ENCODE measurements around the gene CLDN3. TPM values are rescaled to one million over a fixed set of nuclear protein-coding genes. Genes with fewer than 3 reads are reported as not detected.
A peak's percentile ranks its signal among the peaks of the same experiment; 100 is the strongest.

The CLDN3 gene
- total and polyA plus RNA-seq, 11 donors = 0.10 TPM; not detected in 10

DNA sequence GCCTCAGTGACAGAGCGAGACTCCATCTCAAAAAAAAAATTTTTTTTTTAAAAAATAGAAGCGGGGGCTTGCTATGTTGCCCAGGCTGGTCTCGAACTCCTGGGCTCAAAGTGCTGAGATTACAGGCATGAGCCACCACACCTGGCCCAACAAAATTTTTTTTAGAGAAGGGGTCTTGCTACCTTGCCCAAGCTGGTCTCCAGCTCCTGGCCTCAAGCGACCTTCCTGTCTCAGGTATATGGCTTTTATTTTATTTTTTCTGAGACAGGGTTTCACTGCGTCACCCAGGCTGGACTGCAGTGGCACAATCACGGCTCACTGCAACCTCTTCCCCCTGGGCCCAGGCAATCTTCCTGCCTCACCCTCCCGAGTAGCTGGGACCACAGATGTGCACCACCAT, 29.9 kb downstream of the CLDN3 start:
- WGBS, 4 donors = 84 to 90% (median 87%) methylated on average over 7 of the region's 7 CpGs
- Histone ChIP-seq H3K27me3 (no peaks in the 10 kb centered on the region), H3K27ac (no peak overlapping the region), H3K4me3 (no peak overlapping the region), H3K4me1 (peaks cover 0 to 29% (median 12%) of the 10 kb centered on the region in 12 donors), H3K9me3 (no peaks in the 10 kb centered on the region), H3K36me3 (peaks cover 0 to 23% (median 16%) of the 10 kb centered on the region in 9 donors)
- ATAC-seq (no peak), DNase-seq (peak in 1 of 5 donors; percentile 28)
- TF ChIP-seq, protein P1, sequence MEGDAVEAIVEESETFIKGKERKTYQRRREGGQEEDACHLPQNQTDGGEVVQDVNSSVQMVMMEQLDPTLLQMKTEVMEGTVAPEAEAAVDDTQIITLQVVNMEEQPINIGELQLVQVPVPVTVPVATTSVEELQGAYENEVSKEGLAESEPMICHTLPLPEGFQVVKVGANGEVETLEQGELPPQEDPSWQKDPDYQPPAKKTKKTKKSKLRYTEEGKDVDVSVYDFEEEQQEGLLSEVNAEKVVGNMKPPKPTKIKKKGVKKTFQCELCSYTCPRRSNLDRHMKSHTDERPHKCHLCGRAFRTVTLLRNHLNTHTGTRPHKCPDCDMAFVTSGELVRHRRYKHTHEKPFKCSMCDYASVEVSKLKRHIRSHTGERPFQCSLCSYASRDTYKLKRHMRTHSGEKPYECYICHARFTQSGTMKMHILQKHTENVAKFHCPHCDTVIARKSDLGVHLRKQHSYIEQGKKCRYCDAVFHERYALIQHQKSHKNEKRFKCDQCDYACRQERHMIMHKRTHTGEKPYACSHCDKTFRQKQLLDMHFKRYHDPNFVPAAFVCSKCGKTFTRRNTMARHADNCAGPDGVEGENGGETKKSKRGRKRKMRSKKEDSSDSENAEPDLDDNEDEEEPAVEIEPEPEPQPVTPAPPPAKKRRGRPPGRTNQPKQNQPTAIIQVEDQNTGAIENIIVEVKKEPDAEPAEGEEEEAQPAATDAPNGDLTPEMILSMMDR (IDR thresholded peaks at IDR 0.05) = no peak
- TF ChIP-seq POLR2A (IDR thresholded peaks at IDR 0.05) = no peak
- intact Hi-C loops (cut with DNase I) = loop anchor here in 2 of 10 donors (10.0 kb wide), 2 partner anchors 105 to 115 kb away; partner anchors contain the start of gene METTL27 (in 1 of the 2)

DNA sequence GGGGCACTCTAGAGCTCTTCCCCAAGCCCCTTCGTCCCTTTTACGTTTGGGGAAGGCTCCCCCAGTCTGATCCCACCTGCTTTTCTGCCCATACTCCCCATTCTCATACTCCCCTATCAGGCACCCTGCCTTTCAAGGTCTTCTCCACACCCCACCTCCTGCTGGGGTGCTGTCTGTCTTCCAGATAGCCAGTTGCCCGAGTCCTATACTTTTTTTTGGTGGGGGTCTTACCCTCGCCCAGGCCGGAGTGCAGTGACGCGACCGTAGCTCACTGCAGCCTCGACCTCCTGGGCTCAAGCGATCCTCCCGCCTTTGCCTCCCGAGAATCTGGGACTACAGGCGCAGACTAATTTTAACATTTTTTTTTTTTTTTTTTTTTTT, 30.7 kb downstream of the CLDN3 start:
- Histone ChIP-seq H3K27ac (peak overlapping the region in 11 of 12 donors; percentile 43 to 91 (median 78)), H3K4me3 (peak overlapping the region; percentile 64 to 99 (median 78)), H3K36me3 (peaks cover 0 to 23% (median 16%) of the 10 kb centered on the region in 9 donors), H3K27me3 (no peaks in the 10 kb centered on the region), H3K4me1 (peaks cover 0 to 29% (median 13%) of the 10 kb centered on the region in 12 donors), H3K9me3 (no peaks in the 10 kb centered on the region)
- TF ChIP-seq POLR2A (IDR thresholded peaks at IDR 0.05) = no peak
- TF ChIP-seq, protein P1 (IDR thresholded peaks at IDR 0.05) = no peak
- peak in 2 of 5 donors; percentile 33 to 51 for DNase-seq
- ATAC-seq = no peak
- intact Hi-C loops (cut with DNase I) = loop anchor here in 3 of 10 donors (1.0 to 10.0 kb wide), 5 partner anchors 57 to 395 kb away; partner anchors contain the start of genes BAZ1B (in 1 of the 3), BUD23 (in 1 of the 3), DNAJC30 (in 1 of the 3) and METTL27 (in 1 of the 3)
- 53 to 59% (median 55%) methylated on average over 13 of the region's 13 CpGs for WGBS, 4 donors

DNA sequence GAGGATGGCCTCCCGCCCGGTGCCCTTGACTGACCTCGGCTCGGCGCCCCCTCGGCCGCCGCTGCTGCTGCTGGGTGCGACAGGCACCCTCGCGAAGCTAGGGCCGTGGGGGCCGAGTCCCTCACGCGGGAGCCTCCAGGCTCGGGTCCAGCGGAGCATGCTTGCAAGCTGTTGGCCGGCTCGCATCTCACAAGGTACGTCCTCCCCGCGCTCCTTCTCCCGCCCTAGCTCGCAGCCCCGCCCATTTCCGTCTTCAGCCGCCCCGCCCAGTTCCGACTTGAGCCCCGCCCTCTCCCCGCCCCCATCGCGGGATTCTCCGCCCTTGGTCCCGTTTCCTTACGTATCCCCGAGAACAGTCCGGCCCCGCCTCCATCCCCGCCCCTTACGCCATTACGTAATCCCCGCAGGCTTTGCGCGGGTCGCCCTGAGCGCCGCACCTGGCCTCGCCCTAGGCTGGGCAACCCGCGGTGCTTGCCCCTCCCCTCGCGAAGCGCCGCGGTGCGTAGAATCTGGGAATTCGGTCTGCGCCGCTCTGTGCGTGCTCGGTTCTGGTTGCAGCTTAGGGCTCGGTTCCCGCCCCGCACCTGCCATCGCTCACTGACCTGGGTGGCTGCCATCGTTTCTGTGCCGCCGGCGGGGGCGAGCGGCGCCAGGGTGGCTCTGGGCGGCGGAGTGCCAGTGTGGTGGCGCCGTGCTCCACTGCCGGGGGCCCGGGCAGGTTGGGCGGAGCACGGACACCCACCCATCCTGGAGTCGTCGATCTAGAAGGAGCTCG, 31.3 kb downstream of the CLDN3 start, which contains the start of gene ABHD11:
Gene ABHD11 (minus strand): TSS at position 191 of the 775 bp plus-strand sequence. CDS start 32 bp downstream, at position 159.
- Histone ChIP-seq H3K4me1 (peaks cover 0 to 29% (median 13%) of the 10 kb centered on the region in 12 donors), H3K27me3 (no peaks in the 10 kb centered on the region), H3K27ac (peak within 1 kb of the TSS in 11 of 12 donors; percentile 64 to 91 (median 85)), H3K4me3 (peak within 1 kb of the TSS; percentile 64 to 99 (median 78)), H3K36me3 (peaks cover 0 to 23% (median 16%) of the 10 kb centered on the region in 9 donors), H3K9me3 (no peaks in the 10 kb centered on the region)
- ATAC-seq = peak; percentile 92 to 97 (median 94)
- 0 to 1% (median 0%) methylated on average over 47 to 84 of the region's 84 CpGs for WGBS, 4 donors
- intact Hi-C loops (cut with DNase I) = loop anchor here in 3 of 10 donors (1.0 to 10.0 kb wide), 5 partner anchors 56 to 394 kb away; partner anchors contain the start of genes BAZ1B (in 1 of the 3), BUD23 (in 1 of the 3), DNAJC30 (in 1 of the 3) and METTL27 (in 1 of the 3)
- DNase-seq = peak; percentile 96 to 99 (median 97)
- TF ChIP-seq, protein P1 (IDR thresholded peaks at IDR 0.05) = peak in 3 of 12 donors; percentile 3 to 13 (median 7)
- TF ChIP-seq POLR2A (IDR thresholded peaks at IDR 0.05) = peak in 1 of 2 donors; percentile 78

All from heart left ventricle (tissue), 16 donors.